Fibroblast of lung (primary cell): ENCODE data around the gene CLPTM1.

Experiments used
- EZH2 ChIP-seq: IDR thresholded peaks from 2 replicates; pipeline ENCODE4 v1.5.1; 2012; ENCODE audit warnings: low read length, control low read depth, mild to moderate bottlenecking; ENCODE audit errors: missing control alignments
- TF ChIP-seq, protein P1 (sequence below), 2 donors: IDR thresholded peaks in 1 of 2; conservative IDR thresholded peaks in 1 of 2; 1 replicate in 1 of 2; 2 replicates in 1 of 2; pipeline ENCODE4 v1.5.1; 2011 to 2012; ENCODE audit warnings: low read length in 2 of 2, control low read depth in 1 of 2, inconsistent platforms in 1 of 2, low read depth in 1 of 2, mild to moderate bottlenecking in 1 of 2

DNA sequence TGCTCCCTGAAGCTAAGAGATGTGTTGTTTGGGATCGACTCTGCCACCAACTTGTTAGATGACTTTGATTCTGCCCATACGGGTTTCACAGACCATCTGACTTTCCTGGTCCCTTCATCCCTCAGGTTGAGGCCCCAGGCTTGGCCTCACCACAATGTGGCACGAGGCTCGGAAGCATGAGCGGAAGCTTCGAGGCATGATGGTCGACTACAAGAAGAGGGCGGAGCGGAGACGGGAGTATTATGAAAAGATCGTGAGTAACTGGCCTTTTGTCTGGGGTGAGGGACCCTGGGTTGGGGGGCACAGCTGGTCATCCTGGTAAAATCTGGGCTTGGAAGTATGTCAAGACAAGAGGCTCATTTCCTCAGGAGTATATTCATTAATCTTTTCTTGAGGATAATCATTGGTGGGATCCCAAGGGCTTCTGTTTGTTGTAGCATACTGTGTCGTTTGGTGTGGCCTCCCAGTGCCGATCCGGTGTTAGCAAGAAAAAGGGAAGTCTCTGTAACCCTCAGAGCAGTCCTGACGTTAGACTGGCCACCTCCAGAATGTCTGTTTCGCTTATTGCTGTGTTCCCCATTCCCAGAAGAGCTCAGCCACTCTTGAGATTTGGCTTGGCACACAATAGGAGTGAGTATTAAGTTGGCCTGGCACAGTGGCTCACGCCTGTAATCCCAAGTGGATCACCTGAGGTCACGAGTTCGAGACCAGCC lies 85.0 kb downstream of the CLPTM1 start:
- TF ChIP-seq, protein P1, sequence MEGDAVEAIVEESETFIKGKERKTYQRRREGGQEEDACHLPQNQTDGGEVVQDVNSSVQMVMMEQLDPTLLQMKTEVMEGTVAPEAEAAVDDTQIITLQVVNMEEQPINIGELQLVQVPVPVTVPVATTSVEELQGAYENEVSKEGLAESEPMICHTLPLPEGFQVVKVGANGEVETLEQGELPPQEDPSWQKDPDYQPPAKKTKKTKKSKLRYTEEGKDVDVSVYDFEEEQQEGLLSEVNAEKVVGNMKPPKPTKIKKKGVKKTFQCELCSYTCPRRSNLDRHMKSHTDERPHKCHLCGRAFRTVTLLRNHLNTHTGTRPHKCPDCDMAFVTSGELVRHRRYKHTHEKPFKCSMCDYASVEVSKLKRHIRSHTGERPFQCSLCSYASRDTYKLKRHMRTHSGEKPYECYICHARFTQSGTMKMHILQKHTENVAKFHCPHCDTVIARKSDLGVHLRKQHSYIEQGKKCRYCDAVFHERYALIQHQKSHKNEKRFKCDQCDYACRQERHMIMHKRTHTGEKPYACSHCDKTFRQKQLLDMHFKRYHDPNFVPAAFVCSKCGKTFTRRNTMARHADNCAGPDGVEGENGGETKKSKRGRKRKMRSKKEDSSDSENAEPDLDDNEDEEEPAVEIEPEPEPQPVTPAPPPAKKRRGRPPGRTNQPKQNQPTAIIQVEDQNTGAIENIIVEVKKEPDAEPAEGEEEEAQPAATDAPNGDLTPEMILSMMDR (conservative IDR thresholded peaks at IDR 0.05 in 1 of 2, IDR thresholded peaks at IDR 0.05 in 1 of 2; ENCODE audit: low read depth in 1 of 2, low read length in 2 of 2), result no peak
- TF ChIP-seq EZH2, result no peak
